ENCODE results near the gene PCCA. TPM values are rescaled to one million over a fixed set of nuclear protein-coding genes. Genes with fewer than 3 reads are reported as not detected.
"Not testable (repeated sequence)": the region's sequence is repeated elsewhere in the genome, so short reads cannot be mapped to it uniquely, and the experiment has no call there.

Gene PCCA
- total RNA-seq, 2 donors from 2014 or later, result 52.7 to 66.4 TPM

DNA sequence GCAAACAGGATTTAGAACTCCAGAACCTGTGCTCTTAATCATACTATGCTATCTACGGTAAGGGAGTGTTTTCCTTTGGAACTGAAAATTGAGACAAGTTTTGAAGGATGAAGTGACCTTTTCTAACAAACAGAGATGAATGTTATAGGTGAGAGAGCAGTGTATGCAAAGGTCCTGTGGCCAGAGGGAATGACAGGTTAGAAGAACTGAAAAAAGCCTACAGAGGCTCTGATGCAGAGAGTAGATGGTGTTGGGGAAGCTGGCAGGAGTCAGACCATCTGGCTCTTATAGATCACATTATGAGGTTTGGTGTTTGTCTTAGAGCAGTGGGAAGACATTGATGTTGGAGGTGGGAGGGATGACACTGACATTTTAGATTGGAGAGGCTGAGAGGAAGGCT is 2.0 kb downstream of the PCCA start:
- no peak for TF ChIP-seq POLR2AphosphoS5 (IDR thresholded peaks at IDR 0.05)
- no peak for TF ChIP-seq CTCF (IDR thresholded peaks at IDR 0.05)
- WGBS, result 92% methylated on average over 1 of the region's 1 CpG
- H3K27ac ChIP-seq, result peak overlapping the region in 1 of 2 donors; percentile 91
- no peaks in the 10 kb centered on the region for H3K9me3 ChIP-seq
- no peaks in the 10 kb centered on the region for H3K27me3 ChIP-seq (replicated peaks; ENCODE audit: insufficient read depth)
- no peaks in the 10 kb centered on the region for H3K36me3 ChIP-seq
- peak overlapping the region in 1 of 2 donors; percentile 83 for H3K4me3 ChIP-seq
- no peaks in the 10 kb centered on the region for H3K4me1 ChIP-seq (replicated peaks)
- intact Hi-C loops (cut with DNase I), result no loop called here
- DNase-seq (ENCODE audit: low spot score), result no peak

DNA sequence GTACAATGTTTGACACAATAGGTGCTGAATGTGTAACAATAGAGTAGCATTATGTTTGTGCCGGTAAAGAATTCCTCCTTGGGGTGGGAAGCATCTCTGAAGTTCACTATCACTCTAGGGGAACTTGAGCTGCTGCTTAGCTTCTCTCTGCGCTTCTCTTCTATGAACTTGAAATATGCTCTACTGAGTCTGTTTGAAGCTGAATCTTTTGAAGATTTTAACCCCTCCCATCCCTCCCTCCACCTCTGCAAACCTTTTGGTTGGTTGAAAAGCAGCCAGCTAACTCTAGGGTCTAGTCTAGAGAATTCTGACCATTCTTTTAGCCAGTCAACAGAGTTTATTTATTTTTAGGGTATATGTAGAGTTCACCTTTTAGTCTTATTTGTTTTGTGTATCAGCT is 2.5 kb downstream of the PCCA start:
- WGBS, result 57% methylated on average over 2 of the region's 2 CpGs

GRCh38 chr13:100092273-100092672 is 3.4 kb downstream of the PCCA start:
- H3K4me1 ChIP-seq (replicated peaks); H3K27ac ChIP-seq; H3K4me3 ChIP-seq; DNase-seq (ENCODE audit: low spot score); H3K36me3 ChIP-seq; H3K27me3 ChIP-seq (replicated peaks; ENCODE audit: insufficient read depth); H3K9me3 ChIP-seq; intact Hi-C loops (cut with DNase I): not testable (repeated sequence)
- 93% methylated on average over 2 of the region's 2 CpGs for WGBS

More for the DNA sequence above, 2.5 kb downstream of the PCCA start:
- no peak for DNase-seq (ENCODE audit: low spot score)
- H3K36me3 ChIP-seq, result no peaks in the 10 kb centered on the region
- no peaks in the 10 kb centered on the region for H3K9me3 ChIP-seq
- H3K4me3 ChIP-seq, result peak overlapping the region in 1 of 2 donors; percentile 83
- H3K27me3 ChIP-seq (replicated peaks; ENCODE audit: insufficient read depth), result no peaks in the 10 kb centered on the region
- TF ChIP-seq POLR2A (IDR thresholded peaks at IDR 0.05) (no peak), CTCF (IDR thresholded peaks at IDR 0.05) (no peak), POLR2AphosphoS5 (IDR thresholded peaks at IDR 0.05) (no peak)
- H3K4me1 ChIP-seq (replicated peaks), result no peaks in the 10 kb centered on the region
- intact Hi-C loops (cut with DNase I), result no loop called here
- H3K27ac ChIP-seq, result peak overlapping the region in 1 of 2 donors; percentile 91

DNA sequence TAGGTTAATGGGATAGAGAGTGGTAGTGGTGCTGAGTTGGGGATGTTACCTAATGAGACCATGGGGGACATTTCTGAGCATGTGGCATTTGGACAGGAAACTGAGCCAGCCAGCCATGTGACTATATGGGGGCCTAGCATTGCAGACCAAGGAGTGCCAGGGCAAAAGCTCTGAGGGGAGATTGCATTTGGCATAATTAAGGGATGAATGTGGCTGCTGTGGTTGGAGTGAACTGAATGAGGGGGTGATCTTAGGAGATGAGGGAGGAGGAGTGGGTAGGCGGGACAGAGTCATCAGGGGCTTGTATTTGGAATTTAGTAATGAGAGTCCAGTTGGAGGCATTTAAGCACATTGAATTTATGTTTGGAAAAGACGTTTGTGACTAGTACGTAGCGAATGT is 6.6 kb downstream of the PCCA start:
- Histone ChIP-seq H3K4me1 (replicated peaks) (peaks cover 8% of the 10 kb centered on the region), H3K4me3 (no peak overlapping the region), H3K27me3 (replicated peaks; ENCODE audit: insufficient read depth) (no peaks in the 10 kb centered on the region), H3K36me3 (no peaks in the 10 kb centered on the region), H3K9me3 (no peaks in the 10 kb centered on the region), H3K27ac (no peak overlapping the region)
- WGBS, result 92% methylated on average over 4 of the region's 4 CpGs
- DNase-seq (ENCODE audit: low spot score), result no peak
- TF ChIP-seq CTCF (IDR thresholded peaks at IDR 0.05) (no peak), POLR2AphosphoS5 (IDR thresholded peaks at IDR 0.05) (no peak)
- intact Hi-C loops (cut with DNase I), result no loop called here

GRCh38 chr13:100096526-100096925 is 7.6 kb downstream of the PCCA start:
- no peak for TF ChIP-seq POLR2AphosphoS5 (IDR thresholded peaks at IDR 0.05)
- no peak for TF ChIP-seq CTCF (IDR thresholded peaks at IDR 0.05)
- TF ChIP-seq POLR2A (IDR thresholded peaks at IDR 0.05), result no peak
- Histone ChIP-seq H3K4me1 (replicated peaks) (peaks cover 8% of the 10 kb centered on the region), H3K27me3 (replicated peaks; ENCODE audit: insufficient read depth) (no peaks in the 10 kb centered on the region), H3K9me3 (no peaks in the 10 kb centered on the region), H3K36me3 (no peaks in the 10 kb centered on the region), H3K27ac (no peak overlapping the region), H3K4me3 (no peak overlapping the region)
- intact Hi-C loops (cut with DNase I), result no loop called here
- 94% methylated on average over 7 of the region's 7 CpGs for WGBS
- DNase-seq (ENCODE audit: low spot score), result no peak

All from prostate gland (tissue), 2 donors.